HG02981 (cell line): ENCODE data around the gene SERPINA6.
"Not testable (repeated sequence)": the region's sequence is repeated elsewhere in the genome, so short reads cannot be mapped to it uniquely, and the experiment has no call there.

Experiments used
- ATAC-seq: cut with Tn5 transposase; IDR thresholded peaks from one replicate; pipeline ENCODE4 v1.9.1; 2021; ENCODE audit warnings: mild to moderate bottlenecking, moderate library complexity; ENCODE audit not compliant: unreplicated experiment

SERPINA6 gene

DNA sequence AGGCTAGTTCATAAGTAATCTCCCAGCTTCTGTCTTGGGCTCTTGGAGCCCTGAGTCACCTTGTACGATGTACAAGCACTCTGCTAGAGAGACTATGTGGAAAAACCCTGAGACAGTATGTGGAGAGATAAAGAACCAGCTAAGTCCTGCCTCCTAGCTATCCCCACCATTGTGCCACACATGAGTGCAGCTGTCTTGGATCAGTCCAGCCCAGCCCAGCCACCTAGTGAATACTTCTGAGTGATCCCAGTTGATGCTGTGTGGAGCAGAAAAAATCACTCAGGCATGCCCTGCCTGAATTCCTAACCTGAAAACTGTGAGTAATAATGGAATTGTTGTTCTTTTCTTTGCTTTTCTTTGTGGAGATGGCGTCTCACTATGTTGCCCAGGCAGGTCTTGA lies 5.1 kb upstream of the SERPINA6 start:
- ATAC-seq, result no peak

DNA sequence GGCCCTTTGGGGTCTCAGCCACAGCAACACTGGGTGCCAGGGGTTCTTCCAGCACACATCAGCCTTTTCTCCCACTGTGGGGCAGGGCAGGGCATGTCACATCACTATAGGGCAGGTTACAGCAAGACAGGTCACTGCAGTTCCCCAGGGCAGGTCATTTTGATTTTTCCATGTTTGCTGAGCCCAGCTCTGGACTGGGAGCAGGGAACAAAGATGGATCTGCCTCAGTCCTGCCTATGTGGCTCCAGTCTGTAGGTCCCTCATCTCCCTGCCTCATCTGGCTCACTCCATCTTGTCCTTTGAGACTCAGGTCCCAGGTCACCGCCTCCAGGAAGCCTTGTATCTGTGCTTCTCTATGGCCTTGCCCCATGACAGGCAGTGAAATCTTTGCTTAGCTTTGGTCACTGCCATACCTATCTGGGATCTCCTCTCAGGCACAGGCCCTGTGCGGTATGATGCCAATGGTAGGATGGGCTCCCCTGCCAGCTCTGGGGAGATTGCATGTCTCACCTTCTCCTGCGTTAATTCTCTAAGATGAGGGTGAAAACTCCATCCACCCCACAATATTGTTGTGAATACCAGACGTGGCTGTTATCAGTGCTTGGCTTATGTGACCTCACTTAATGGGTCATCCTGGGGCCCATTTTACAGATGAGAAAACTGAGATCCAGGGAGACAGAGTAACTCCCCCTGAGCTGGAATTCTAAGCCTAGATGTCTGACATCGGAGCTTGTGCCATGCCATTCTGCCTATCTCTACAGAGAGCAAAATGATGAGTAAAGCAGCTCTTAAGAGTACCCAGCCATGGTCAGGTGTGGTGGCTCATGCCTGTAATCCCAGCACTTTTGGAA lies 1.5 kb downstream of the SERPINA6 start:
- ATAC-seq, result no peak

DNA sequence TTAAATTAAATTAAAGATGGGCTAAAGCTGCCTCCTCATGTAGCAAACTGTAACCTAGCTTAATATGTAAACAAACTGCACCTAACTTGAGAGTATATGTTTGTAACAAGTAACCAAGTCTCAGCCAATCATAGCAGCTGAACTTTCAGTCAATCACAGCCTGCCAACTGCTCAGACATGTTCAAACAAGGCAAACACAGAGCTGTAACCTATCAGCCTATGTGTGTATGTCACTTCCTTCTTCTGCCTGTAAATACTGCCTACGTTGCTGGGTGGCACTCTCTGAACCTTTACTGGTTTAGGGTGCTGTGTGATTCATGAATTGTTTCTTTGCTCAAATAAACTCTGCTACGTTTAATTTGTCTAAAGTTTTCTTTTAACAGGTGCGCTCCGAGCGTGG lies 2.9 kb downstream of the SERPINA6 start:
- ATAC-seq, result no peak

DNA sequence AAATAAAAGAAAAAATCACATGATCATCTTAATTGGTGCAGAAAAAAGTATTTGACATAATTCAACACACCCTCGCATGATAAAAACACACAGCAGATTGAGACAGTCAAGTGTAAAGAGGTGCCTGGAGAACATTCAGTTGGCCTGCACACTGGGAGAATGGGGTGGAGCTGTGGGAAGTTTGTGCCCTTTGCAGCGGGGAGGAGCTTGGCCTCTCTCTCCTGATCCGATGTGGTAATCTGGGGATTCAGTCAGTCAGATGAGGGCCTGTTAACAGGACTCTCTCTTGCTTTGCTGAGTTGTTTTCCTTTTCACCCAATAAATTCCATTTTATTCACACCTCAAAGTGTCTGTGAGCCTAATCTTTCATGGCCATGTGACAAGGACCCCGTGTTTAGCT lies 5.9 kb downstream of the SERPINA6 start:
- ATAC-seq, result no peak

DNA sequence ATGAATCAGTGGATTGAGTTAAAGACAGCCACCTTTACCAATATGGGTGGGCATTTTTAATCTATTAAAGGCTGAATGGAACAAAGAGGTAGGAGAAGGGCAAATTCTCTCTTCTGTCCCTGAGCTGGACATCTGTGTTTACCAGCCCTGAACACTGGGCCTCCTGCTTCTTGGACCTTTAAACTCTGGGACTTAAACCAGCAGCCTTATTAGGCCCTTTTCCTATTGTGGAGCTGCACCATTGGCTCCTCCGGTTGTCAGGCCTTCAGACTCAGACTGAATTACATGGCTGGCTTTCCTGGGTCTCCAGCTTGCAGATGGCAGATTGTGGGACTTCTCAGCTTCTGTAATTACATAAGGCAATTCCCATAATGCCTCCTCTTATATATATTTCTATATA lies 6.4 kb downstream of the SERPINA6 start:
- no peak for ATAC-seq

DNA sequence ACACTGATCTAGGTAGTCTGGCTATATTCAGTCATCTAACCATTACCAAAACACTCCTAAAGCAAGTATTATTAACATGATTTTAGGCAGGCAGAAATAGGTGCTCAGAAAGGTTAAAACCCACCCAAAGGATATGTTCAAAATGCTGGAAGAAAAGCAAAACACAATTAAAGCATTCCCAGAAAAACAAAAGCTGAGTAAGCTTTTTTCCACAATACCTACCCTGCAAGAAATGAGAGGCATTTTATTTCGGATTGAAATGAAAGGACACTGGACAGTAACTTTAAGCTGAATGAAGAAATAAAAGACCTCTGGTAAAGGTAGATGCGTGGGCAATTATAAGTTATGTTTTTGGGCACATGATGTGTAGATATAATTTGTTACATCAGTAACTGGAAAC lies 8.2 kb downstream of the SERPINA6 start:
- ATAC-seq, result no peak

DNA sequence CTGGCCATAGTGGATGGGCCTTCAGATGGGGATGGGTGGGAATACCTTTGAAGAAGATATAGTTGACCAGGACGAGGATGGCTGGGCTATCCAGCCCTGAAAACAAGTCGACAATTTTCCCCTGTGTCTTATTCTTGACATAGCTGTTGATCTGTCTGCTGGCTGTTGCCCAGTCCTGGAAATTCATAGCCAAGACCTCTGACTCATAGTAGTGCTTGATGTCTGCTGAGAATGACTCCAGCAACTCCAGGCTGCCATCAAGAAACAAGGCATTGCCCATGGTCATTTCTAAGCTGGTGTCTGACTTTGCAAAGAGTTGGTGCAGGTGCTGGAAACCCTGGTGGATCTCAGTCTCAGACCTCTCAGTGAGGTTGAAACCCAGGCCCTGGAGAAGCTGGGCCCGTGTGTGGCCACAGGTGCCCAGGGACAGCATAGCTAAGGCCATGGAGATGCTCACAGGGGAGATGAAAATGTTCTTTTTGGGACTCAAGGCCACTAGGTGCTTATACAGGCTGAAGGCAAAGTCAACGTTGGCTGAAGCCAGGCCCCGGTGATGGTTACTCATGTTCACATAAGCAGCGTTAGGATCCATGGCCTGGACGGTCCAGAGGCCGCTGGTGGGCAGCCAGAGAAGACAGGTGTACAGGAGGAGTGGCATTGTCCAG lies 9.0 kb downstream of the SERPINA6 start:
- no peak for ATAC-seq

DNA sequence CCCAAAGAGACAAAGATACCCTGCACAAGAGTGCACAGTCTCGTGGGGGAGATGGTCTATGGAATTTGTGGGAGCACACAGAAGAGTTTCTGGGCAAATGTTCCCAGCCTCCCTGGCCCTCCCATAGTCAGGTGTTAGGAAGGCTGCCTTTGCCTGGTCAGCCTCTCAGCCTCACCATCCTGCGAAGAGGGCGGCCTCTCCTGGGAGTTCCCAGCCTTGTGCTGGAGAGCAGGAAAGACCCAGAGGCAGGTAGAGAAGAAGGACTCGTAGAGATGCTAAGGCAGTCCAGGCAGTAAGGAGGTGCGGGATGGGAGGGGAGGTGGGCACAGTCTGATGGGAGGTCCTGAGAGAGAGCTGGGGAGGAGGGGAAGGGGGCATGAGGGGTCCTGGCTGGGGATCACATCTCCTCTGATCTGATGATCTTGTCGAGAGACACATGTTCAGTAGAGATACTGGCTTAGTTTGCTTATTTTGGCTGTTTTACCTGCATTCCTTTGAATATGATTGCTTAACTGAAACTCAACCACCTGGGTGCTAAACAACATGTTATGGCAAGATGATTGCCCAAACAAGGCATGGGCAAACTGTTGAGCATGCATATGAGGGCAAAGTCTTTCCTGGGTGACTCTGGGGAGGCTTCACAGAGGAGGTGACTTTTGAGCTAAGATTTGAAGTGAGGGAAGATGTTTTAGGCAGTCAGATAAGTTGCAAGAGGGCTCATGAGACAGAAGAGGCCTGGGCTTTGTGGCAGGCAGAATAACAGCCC lies 10.5 kb downstream of the SERPINA6 start:
- ATAC-seq, result no peak

DNA sequence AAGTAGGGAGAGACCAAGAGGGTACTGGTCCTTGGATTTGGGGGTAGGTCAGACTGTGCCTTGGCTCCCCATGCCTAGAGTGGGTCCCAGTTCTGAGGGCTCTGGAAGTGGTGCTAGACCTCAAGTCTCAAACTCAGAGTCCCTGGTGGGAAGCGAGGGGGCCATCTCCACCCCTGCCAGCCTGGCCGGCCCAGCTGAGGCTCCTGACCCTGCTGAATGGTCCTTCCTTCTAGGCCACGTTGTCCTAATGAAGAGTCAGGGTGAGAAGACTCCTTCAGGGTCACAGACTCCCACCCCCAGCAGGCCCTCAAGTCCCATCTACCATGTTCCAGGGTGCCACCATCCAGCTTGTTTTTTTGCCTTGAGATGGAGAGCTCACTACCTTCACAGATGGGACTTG lies 12.9 kb downstream of the SERPINA6 start:
- no peak for ATAC-seq

DNA sequence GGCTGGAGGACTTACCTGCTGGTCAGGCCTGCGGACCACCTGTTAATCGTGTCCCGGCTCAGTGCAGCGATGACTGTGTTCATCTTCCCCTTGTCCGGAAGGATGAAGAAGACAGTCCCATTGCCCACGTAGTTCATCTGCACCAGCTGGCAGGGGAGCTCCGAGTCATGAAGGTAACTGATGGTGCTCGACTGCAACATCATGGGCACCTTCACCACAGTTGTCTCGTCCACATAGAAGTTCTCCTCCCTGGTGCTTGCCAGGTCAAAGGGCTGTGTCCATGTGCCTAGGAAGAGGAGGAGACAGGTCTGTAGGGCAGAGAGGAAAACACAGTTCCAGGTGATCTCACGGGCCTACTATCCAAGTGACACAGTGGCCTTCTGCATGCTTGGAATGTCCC lies 13.4 kb downstream of the SERPINA6 start:
- ATAC-seq, result no peak

DNA sequence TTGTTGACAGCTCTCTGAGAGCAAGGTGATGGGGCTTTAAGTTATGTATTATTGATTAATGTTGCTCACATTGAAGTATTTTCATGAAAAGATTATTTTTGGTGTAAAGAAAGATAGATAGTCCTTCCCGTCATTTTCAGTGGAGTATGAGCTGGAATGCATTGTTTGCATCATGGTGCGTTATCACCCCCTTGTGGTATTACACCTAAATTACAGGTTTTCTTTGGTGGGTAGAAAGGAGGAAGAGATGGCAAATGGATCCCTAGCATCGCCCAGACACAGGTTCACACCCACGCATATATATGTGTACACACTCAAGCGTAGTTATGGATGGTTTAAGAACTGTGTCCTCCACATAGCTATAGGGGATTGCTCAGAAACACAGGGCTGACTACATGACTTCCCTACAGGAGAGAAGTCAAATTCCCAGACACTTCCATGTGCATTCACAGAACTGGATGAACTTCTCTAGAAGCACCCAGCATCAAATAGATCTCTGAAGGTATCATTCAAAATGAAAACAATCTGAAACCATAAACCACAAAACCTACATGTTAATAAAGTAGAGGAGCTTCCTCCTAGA lies 15.6 kb downstream of the SERPINA6 start:
- ATAC-seq, result no peak

DNA sequence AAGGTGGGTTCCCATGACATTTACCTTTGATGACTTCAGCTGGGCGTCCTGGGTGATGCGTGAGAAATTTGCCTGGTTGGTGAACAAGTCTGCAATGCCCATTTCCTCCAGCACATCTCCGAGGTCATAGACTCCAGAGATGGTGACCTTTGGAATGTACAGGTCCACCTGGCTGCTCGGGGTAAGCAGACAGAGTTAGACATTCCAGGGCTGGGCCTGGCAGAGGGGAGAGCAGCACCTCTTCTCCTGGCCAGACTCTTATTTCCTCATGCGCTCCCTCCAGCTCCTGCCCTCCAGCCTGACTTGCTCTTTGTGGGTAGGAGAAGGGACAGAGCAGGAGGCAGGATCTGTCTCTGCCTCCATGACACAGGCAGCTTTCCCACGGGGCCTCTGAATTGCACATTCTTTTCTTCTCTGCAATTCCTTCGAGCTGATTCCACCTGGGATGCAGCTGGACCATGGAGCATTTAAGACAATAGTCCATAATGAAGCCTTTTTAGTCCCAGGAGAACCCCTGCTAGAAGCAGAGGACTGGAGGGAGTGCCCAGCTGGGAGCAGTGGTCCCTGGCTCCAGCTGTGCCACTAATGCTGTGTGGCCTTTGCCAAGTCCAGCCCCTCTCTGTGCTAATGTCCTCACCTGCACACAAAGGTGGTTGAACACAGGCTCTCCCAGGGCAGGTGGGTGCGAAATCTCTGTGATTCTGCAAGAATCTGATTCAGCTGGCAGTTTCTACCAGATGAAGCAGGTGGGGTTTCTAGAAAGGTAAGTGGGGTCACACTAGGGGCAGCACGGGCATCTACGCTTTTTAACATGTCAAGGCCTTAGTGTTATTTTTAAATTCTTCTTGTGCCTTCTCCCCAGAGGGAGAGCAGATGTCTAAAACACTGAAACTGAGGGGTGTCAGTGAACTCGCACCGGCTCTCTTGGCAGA lies 16.8 kb downstream of the SERPINA6 start:
- no peak for ATAC-seq

DNA sequence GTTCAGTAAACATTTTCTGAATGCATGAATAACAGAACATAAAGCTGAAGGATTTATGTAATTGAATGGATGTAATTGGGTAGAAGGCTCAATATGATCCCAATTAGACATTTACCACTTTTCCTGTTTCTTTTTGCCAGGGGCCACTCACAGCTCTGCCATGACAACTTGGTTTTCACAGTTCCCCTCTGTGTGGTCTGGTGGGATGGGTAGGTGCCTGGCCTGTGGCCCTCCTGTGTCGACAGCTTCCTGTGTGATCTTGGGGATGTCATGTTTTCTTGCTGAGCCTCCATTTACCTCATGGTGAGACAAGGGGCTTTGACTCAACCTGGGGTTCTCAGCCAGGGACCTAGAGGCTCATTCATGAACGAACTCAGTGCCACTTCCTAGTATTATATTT lies 17.5 kb downstream of the SERPINA6 start:
- ATAC-seq, result no peak

DNA sequence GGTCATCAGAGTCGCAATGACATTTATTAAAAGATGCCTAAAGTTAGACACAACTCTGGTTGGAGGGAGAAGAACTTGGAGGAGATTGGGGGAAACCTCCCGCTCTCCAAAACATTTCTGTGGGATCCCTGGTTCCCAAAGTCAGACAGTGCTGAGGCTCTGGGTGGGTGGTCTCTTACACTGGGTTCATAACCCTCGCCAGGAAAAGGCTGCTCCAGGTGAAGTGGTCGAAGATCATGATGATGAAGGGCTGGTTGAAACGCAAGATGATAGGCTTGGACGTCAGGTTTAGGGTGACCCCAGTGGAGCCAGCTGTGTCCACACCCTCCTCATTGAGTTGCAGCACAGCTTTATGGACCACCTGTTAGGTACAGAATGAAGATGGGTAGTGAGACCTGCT lies 18.9 kb downstream of the SERPINA6 start:
- no peak for ATAC-seq

DNA sequence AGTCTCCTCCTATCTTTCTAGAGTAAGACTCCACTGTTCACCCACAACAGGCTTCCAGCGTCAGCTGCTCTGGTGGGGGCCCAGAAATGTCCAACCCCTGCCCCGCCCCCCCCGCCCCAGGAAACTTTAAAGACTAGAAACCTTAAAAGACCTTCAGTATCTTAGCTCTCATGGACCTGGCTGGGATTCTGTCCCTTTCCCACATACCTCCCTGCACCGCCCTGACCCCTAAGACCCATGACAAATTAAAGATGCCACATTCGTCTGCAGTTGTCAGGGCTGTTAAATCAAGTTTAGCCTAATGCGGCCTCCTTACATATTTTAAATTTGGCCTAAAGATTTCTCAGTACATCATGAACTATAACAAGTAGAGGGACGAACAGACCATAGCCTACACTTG lies 20.0 kb downstream of the SERPINA6 start:
- ATAC-seq, result no peak

DNA sequence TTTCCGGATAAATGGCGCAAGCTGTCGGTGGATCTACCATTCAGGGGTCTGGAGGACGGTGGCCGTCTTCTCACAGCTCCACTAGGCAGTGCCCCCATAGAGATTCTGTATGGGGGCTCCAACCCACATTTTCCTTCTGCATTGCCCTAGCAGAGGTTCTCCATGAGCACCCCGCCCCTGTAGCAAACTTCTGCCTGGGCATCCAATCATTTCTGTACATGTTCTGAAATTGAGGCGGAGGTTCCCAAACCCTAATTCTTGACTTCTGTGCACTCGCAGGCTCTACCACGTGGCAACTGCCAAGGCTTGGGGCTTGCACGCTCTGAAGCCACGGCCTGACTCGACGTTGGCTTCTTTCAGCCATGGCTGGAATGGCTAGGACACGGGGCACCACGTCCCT lies 25.0 kb downstream of the SERPINA6 start:
- no peak for ATAC-seq

DNA sequence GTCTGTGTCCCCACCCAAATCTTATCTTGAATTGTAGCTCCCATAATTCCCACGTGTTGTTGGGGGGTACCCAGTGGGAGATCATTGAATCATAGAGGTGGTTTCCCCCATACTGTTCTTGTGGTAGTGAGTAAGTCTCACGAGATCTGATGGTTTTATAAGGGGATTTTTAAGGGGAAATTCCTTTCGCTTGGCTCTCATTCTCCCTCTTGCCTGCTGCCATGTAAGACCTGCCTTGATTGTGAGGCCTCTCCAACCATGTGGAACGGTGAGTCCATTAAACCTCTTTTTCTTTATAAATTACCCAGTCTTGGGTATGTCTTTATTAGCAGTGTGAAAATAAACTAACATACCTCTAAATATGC lies 27.0 kb downstream of the SERPINA6 start:
- ATAC-seq, result not testable (repeated sequence)

DNA sequence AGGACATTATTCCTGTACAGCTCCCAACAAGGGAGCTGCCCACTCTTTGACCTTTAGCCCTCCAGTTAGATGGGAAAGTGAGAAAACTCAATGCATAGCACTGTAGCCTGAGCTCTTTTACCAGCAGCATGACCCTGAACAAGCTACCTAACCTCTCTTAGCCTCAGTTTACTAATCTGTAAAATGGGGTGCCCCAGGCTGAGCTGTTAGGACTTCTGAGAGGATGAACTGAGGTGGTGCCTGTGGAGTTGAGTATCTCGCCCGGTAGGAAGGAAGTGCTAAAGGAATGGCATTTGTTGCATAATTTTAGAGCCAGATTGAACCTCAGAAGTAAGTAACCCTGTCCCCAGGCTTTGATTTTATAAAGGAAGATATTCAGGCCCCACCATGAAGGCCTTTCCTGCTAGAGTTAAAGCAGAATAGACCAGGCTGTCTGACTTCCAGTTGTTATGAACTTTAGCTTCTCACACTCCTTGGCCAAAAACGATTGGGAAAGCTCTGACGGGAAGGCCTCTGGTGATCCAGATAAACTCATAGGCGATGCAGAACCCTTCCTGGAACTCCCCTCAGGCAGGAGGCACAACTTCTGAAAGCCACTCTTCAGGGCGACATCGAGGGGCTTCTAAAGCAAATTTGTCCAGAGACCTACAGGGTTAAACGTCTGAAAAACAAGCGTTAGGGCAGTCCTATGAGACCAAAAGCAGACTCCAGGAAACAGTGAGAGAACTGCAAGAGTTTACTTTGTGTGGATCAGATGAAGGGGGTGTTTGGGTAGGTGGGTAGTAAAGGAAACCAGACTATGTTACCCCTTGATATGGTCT lies 27.6 kb downstream of the SERPINA6 start:
- ATAC-seq, result no peak

DNA sequence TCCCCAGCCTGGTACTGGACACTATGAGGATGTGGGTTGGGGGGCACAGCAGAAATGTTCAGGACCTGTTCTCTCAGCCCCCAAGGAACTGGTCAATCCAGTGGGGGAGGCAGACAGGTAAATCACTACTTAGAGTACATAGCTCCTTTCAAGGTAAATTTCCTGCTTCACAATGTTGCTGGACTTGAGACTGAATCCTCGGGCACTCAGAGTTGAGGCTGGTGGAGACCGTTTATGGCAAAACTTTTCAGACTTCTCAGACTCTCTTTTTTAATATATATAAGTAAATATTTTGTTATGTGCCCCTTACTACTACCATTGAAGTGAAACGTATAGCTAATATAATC lies 29.6 kb downstream of the SERPINA6 start:
- no peak for ATAC-seq
